ENCODE measurements around the gene RAC3.

Gene RAC3

GRCh38 chr17:82031303-82031884, at the start of gene RAC3:
RAC3 (plus strand) TSS chr17:82031678; CDS start chr17:82031762, 84 bp downstream.
- DNase-seq (ENCODE audit: low read depth in 1 of 2, low spot score in 1 of 2) = no peak

- DNase-seq (ENCODE audit: low read depth in 1 of 2, low spot score in 1 of 2) = no peak
Observed at GRCh38 chr17:81983011-81983638, 48.4 kb upstream of the RAC3 start.

- no peak for DNase-seq (ENCODE audit: low read depth in 1 of 2, low spot score in 1 of 2)
Observed at GRCh38 chr17:81983639-81984373, 47.7 kb upstream of the RAC3 start.

- DNase-seq (ENCODE audit: low read depth in 1 of 2, low spot score in 1 of 2) = no peak
Observed at GRCh38 chr17:81984773-81985410, 46.6 kb upstream of the RAC3 start.

- DNase-seq (ENCODE audit: low read depth in 1 of 2, low spot score in 1 of 2) = no peak
Observed at GRCh38 chr17:81986606-81987005, 44.9 kb upstream of the RAC3 start.

GRCh38 chr17:81987161-81987770, 44.2 kb upstream of the RAC3 start:
- no peak for DNase-seq (ENCODE audit: low read depth in 1 of 2, low spot score in 1 of 2)

GRCh38 chr17:81990836-81991683, 40.4 kb upstream of the RAC3 start:
- no peak for DNase-seq (ENCODE audit: low read depth in 1 of 2, low spot score in 1 of 2)

- no peak for DNase-seq (ENCODE audit: low read depth in 1 of 2, low spot score in 1 of 2)
Observed at GRCh38 chr17:81991684-81992305, 39.7 kb upstream of the RAC3 start.

- DNase-seq (ENCODE audit: low read depth in 1 of 2, low spot score in 1 of 2) = no peak
Observed at GRCh38 chr17:81992306-81993102, 39.0 kb upstream of the RAC3 start.

GRCh38 chr17:81993729-81994592, 37.5 kb upstream of the RAC3 start:
- no peak for DNase-seq (ENCODE audit: low read depth in 1 of 2, low spot score in 1 of 2)

- no peak for DNase-seq (ENCODE audit: low read depth in 1 of 2, low spot score in 1 of 2)
Observed at GRCh38 chr17:81994593-81995462, 36.6 kb upstream of the RAC3 start.

GRCh38 chr17:81995463-81996231, 35.8 kb upstream of the RAC3 start:
- no peak for DNase-seq (ENCODE audit: low read depth in 1 of 2, low spot score in 1 of 2)

- DNase-seq (ENCODE audit: low read depth in 1 of 2, low spot score in 1 of 2) = no peak
Observed at GRCh38 chr17:81996232-81996756, 35.2 kb upstream of the RAC3 start.

GRCh38 chr17:81996757-81997441, 34.6 kb upstream of the RAC3 start:
- DNase-seq (ENCODE audit: low read depth in 1 of 2, low spot score in 1 of 2) = no peak

- DNase-seq (ENCODE audit: low read depth in 1 of 2, low spot score in 1 of 2) = no peak
Observed at GRCh38 chr17:81998212-81998611, 33.3 kb upstream of the RAC3 start.
